Omental fat pad (tissue), 4 donors: ENCODE data around the gene CGB5. TPM values are rescaled to one million over a fixed set of nuclear protein-coding genes. Genes with fewer than 3 reads are reported as not detected.
A peak's percentile ranks its signal among the peaks of the same experiment; 100 is the strongest.

Experiments
- ATAC-seq: fragments of 150-250 bp; one replicate; pipeline ENCODE4 v1.9.1; 2016; ENCODE audit warnings: mild to moderate bottlenecking, moderate library complexity; ENCODE audit not compliant: low FRiP score
- DNase-seq: peaks from one replicate; pipeline ENCODE4 v3.0.0-alpha.2; 2019; ENCODE audit warnings: low spot score
- CTCF ChIP-seq, 3 donors: fragments of 450-650 bp; IDR thresholded peaks; one replicate each; pipeline ENCODE4 v1.5.1; 2016 to 2017; ENCODE audit warnings: antibody characterized with exemption in 3 of 3, mild to moderate bottlenecking in 3 of 3, moderate library complexity in 2 of 3
- total RNA-seq, 4 donors: library from RNA; depleted of rRNA; stranded (reverse); fragments of >200 nt; gene quantifications; one replicate each; pipeline ENCODE4 v1.1.0, GENCODE V29; 2016

Gene CGB5
- total RNA-seq, 4 donors from 2014 or later: not detected

- ATAC-seq: no peak
- DNase-seq: no peak
- TF ChIP-seq CTCF (IDR thresholded peaks at IDR 0.05): no peak
Observed at GRCh38 chr19:49061445-49061844, 17.8 kb downstream of the CGB5 start.

GRCh38 chr19:49064029-49064629 is 20.5 kb downstream of the CGB5 start:
- ATAC-seq: no peak
- TF ChIP-seq CTCF (IDR thresholded peaks at IDR 0.05): no peak
- no peak for DNase-seq

GRCh38 chr19:49064768-49065611 is 21.3 kb downstream of the CGB5 start, which contains the start of gene NTF4:
Gene NTF4 (minus strand): TSS chr19:49064818. CDS start chr19:49061997, 2,821 bp downstream.
- peak; percentile 49 for ATAC-seq
- DNase-seq: no peak
- no peak for TF ChIP-seq CTCF (IDR thresholded peaks at IDR 0.05)

GRCh38 chr19:49065905-49066512 is 22.4 kb downstream of the CGB5 start:
- no peak for TF ChIP-seq CTCF (IDR thresholded peaks at IDR 0.05)
- ATAC-seq (no peak), DNase-seq (no peak)

- no peak for ATAC-seq
- TF ChIP-seq CTCF (IDR thresholded peaks at IDR 0.05): no peak
- DNase-seq: no peak
Observed at GRCh38 chr19:49067554-49067953, 23.9 kb downstream of the CGB5 start.

GRCh38 chr19:49069026-49069425 is 25.4 kb downstream of the CGB5 start:
- TF ChIP-seq CTCF (IDR thresholded peaks at IDR 0.05): no peak
- DNase-seq (no peak), ATAC-seq (no peak)
